Glutamatergic neuron (in vitro differentiated cells): ENCODE measurements around the gene CCDC122. TPM values are rescaled to one million over a fixed set of nuclear protein-coding genes. Genes with fewer than 3 reads are reported as not detected.
A peak's percentile ranks its signal among the peaks of the same experiment; 100 is the strongest.

ENCODE experiments used
- DNase-seq: peaks from one replicate; pipeline ENCODE4 v3.0.0; 2022
- H3K27ac Mint-ChIP-seq: one replicate; pipeline ENCODE4 v1.8.0; 2020; ENCODE audit warnings: mild to moderate bottlenecking, mixed read lengths, inconsistent platforms; ENCODE audit not compliant: unreplicated experiment
- H3K27me3 Mint-ChIP-seq: one replicate; pipeline ENCODE4 v1.8.0; 2020; ENCODE audit warnings: mild to moderate bottlenecking, moderate library complexity, mixed read lengths, inconsistent platforms; ENCODE audit not compliant: unreplicated experiment
- H3K36me3 Mint-ChIP-seq: one replicate; pipeline ENCODE4 v1.8.0; 2020; ENCODE audit warnings: mild to moderate bottlenecking, mixed read lengths, inconsistent platforms; ENCODE audit not compliant: unreplicated experiment
- H3K4me1 Mint-ChIP-seq: one replicate; pipeline ENCODE4 v1.8.0; 2020; ENCODE audit warnings: mild to moderate bottlenecking, low read depth, mixed read lengths, inconsistent platforms; ENCODE audit not compliant: unreplicated experiment
- H3K4me3 Mint-ChIP-seq: one replicate; pipeline ENCODE4 v1.8.0; 2020; ENCODE audit warnings: mild to moderate bottlenecking, mixed read lengths, inconsistent platforms; ENCODE audit not compliant: unreplicated experiment
- H3K9me3 Mint-ChIP-seq: one replicate; pipeline ENCODE4 v1.8.0; 2020; ENCODE audit warnings: mild to moderate bottlenecking, moderate library complexity, mixed read lengths, inconsistent platforms; ENCODE audit not compliant: unreplicated experiment
- CTCF ChIP-seq: fragments of 200-600 bp; sonication (generic); IDR thresholded peaks from one replicate; pipeline ENCODE4 v1.5.0; 2021; ENCODE audit not compliant: partially characterized antibody, unreplicated experiment
- total RNA-seq: library from RNA; stranded (reverse); fragmentation: NEBNext Ultra II Directional; extraction: Animal tissue kit (Norgen Biotek cat#: 25700); gene quantifications from one replicate; pipeline ENCODE4 v1.2.1, GENCODE V29; 2021; ENCODE audit not compliant: unreplicated experiment

CCDC122 gene
- total RNA-seq, 1 donor from 2014 or later, result 5.3 TPM

- Mint-ChIP-seq H3K27ac (peak overlapping the region; percentile 59), H3K4me1 (peaks cover 15% of the 10 kb centered on the region), H3K4me3 (peak overlapping the region; percentile 84), H3K9me3 (peaks cover 5% of the 10 kb centered on the region), H3K27me3 (peaks cover 11% of the 10 kb centered on the region), H3K36me3 (no peaks in the 10 kb centered on the region)
- TF ChIP-seq CTCF, result peak; percentile 64
- peak; percentile 30 for DNase-seq
Measured at GRCh38 chr13:43787997-43788396, 91.5 kb downstream of the CCDC122 start.

GRCh38 chr13:43787518-43787891, 92.0 kb downstream of the CCDC122 start:
- Mint-ChIP-seq H3K27ac (peak overlapping the region; percentile 59), H3K9me3 (peaks cover 5% of the 10 kb centered on the region), H3K27me3 (peaks cover 11% of the 10 kb centered on the region), H3K4me1 (peaks cover 15% of the 10 kb centered on the region), H3K4me3 (peak overlapping the region; percentile 84), H3K36me3 (no peaks in the 10 kb centered on the region)
- TF ChIP-seq CTCF, result no peak
- no peak for DNase-seq

- Mint-ChIP-seq H3K27ac (peak within 1 kb of the TSS; percentile 59), H3K4me1 (peaks cover 15% of the 10 kb centered on the region), H3K27me3 (peaks cover 11% of the 10 kb centered on the region), H3K4me3 (peak within 1 kb of the TSS; percentile 91), H3K9me3 (peaks cover 5% of the 10 kb centered on the region), H3K36me3 (no peaks in the 10 kb centered on the region)
- DNase-seq, result peak; percentile 82
- peak; percentile 17 for TF ChIP-seq CTCF
Measured at GRCh38 chr13:43786766-43787517, 92.6 kb downstream of the CCDC122 start, which contains the start of gene ENOX1. ENOX1 (minus strand) TSS chr13:43786972.

GRCh38 chr13:43786472-43786765, 93.1 kb downstream of the CCDC122 start:
- H3K27ac Mint-ChIP-seq, result no peak overlapping the region
- TF ChIP-seq CTCF, result no peak
- peak overlapping the region; percentile 85 for H3K4me3 Mint-ChIP-seq
- H3K36me3 Mint-ChIP-seq, result no peaks in the 10 kb centered on the region
- DNase-seq, result no peak
- H3K27me3 Mint-ChIP-seq, result peaks cover 11% of the 10 kb centered on the region
- peaks cover 15% of the 10 kb centered on the region for H3K4me1 Mint-ChIP-seq
- peaks cover 5% of the 10 kb centered on the region for H3K9me3 Mint-ChIP-seq

Other genes starting within 250 kb of the CCDC122 start
- gene ENOX1, start 92.8 kb downstream of the CCDC122 start, total RNA-seq, result 8.7 TPM
- gene LACC1, start 164 bp upstream of the CCDC122 start, total RNA-seq, result 1.7 TPM